ACC112 (cell line): ENCODE data around the gene C1orf198.

Experiments used
- H2AFZ ChIP-seq: fragments of 200-600 bp; sonication (generic); one replicate; pipeline ENCODE4 v1.6.0; 2017; ENCODE audit warnings: antibody characterized with exemption, low read length; ENCODE audit not compliant: unreplicated experiment
- H3K27ac ChIP-seq: fragments of 200-600 bp; sonication (generic); 2 replicates; pipeline ENCODE4 v1.5.1; 2014; ENCODE audit warnings: low read depth, mild to moderate bottlenecking, antibody characterized with exemption, low read length, moderate library complexity
- H3K27me3 ChIP-seq: fragments of 200-600 bp; sonication (generic); 2 replicates; pipeline ENCODE4 v1.6.1; 2014; ENCODE audit warnings: mild to moderate bottlenecking, antibody characterized with exemption, low read length, moderate library complexity, mixed read lengths; ENCODE audit not compliant: insufficient read depth
- H3K36me3 ChIP-seq: fragments of 200-600 bp; sonication (generic); 2 replicates; pipeline ENCODE4 v1.6.1; 2016; ENCODE audit warnings: mild to moderate bottlenecking, antibody characterized with exemption, low read length, moderate library complexity, mixed read lengths; ENCODE audit not compliant: insufficient read depth
- H3K4me1 ChIP-seq: fragments of 200-600 bp; sonication (generic); one replicate; pipeline ENCODE4 v1.6.1; 2016; ENCODE audit warnings: low read length, mixed read lengths; ENCODE audit not compliant: insufficient read depth, unreplicated experiment, control insufficient read depth
- H3K4me3 ChIP-seq: fragments of 200-600 bp; sonication (generic); 2 replicates; pipeline ENCODE4 v1.5.1; 2014; ENCODE audit warnings: mild to moderate bottlenecking, low read depth, low read length
- H3K79me2 ChIP-seq: fragments of 200-600 bp; sonication (generic); one replicate; pipeline ENCODE4 v1.6.0; 2016; ENCODE audit warnings: low read length; ENCODE audit not compliant: control insufficient read depth, unreplicated experiment, insufficient read depth

The C1orf198 gene

GRCh38 chr1:230905733-230906132 is 37.4 kb upstream of the C1orf198 start:
- Histone ChIP-seq H3K36me3 (no peaks in the 10 kb centered on the region), H3K27ac (peak overlapping the region; percentile 33), H3K79me2 (no peaks in the 10 kb centered on the region), H3K4me3 (peak overlapping the region; percentile 4; the same call in 1 of the 2 replicates), H2AFZ (peak overlapping the region; percentile 16), H3K4me1 (peaks cover 10% of the 10 kb centered on the region), H3K27me3 (no peaks in the 10 kb centered on the region)

- no peak overlapping the region for H3K4me3 ChIP-seq
- H2AFZ ChIP-seq: no peak overlapping the region
- H3K36me3 ChIP-seq: no peaks in the 10 kb centered on the region
These were observed 34.1 kb upstream of the C1orf198 start for GRCh38 chr1:230902349-230902923.

GRCh38 chr1:230901671-230902070 is 33.4 kb upstream of the C1orf198 start:
- no peak overlapping the region for H2AFZ ChIP-seq
- no peaks in the 10 kb centered on the region for H3K79me2 ChIP-seq
- no peaks in the 10 kb centered on the region for H3K27me3 ChIP-seq
- H3K36me3 ChIP-seq: no peaks in the 10 kb centered on the region
- peaks cover 15% of the 10 kb centered on the region for H3K4me1 ChIP-seq
- no peak overlapping the region for H3K27ac ChIP-seq
- no peak overlapping the region for H3K4me3 ChIP-seq

More at GRCh38 chr1:230902349-230902923, 34.1 kb upstream of the C1orf198 start:
- no peak overlapping the region for H3K27ac ChIP-seq
- H3K27me3 ChIP-seq: no peaks in the 10 kb centered on the region
- no peaks in the 10 kb centered on the region for H3K79me2 ChIP-seq
- H3K4me1 ChIP-seq: peaks cover 15% of the 10 kb centered on the region

GRCh38 chr1:230900984-230901383 is 32.7 kb upstream of the C1orf198 start:
- Histone ChIP-seq H2AFZ (no peak overlapping the region), H3K27me3 (no peaks in the 10 kb centered on the region), H3K4me1 (peaks cover 11% of the 10 kb centered on the region), H3K4me3 (no peak overlapping the region), H3K36me3 (no peaks in the 10 kb centered on the region), H3K79me2 (no peaks in the 10 kb centered on the region), H3K27ac (no peak overlapping the region)

GRCh38 chr1:230899841-230900251 is 31.5 kb upstream of the C1orf198 start:
- peaks cover 5% of the 10 kb centered on the region for H3K4me1 ChIP-seq
- no peaks in the 10 kb centered on the region for H3K79me2 ChIP-seq
- H3K4me3 ChIP-seq: no peak overlapping the region
- no peaks in the 10 kb centered on the region for H3K36me3 ChIP-seq
- H3K27ac ChIP-seq: peak overlapping the region; percentile 29
- H3K27me3 ChIP-seq: no peaks in the 10 kb centered on the region
- no peak overlapping the region for H2AFZ ChIP-seq

GRCh38 chr1:230898748-230899147 is 30.4 kb upstream of the C1orf198 start:
- Histone ChIP-seq H3K4me1 (peaks cover 5% of the 10 kb centered on the region), H3K27ac (no peak overlapping the region), H3K79me2 (no peaks in the 10 kb centered on the region), H3K27me3 (no peaks in the 10 kb centered on the region), H3K36me3 (no peaks in the 10 kb centered on the region), H2AFZ (no peak overlapping the region), H3K4me3 (no peak overlapping the region)

GRCh38 chr1:230898144-230898543 is 29.8 kb upstream of the C1orf198 start:
- no peaks in the 10 kb centered on the region for H3K27me3 ChIP-seq

GRCh38 chr1:230896779-230897178 is 28.5 kb upstream of the C1orf198 start:
- Histone ChIP-seq H3K27me3 (no peaks in the 10 kb centered on the region), H3K79me2 (no peaks in the 10 kb centered on the region), H3K36me3 (no peaks in the 10 kb centered on the region), H3K4me1 (peaks cover 5% of the 10 kb centered on the region), H2AFZ (no peak overlapping the region), H3K4me3 (no peak overlapping the region), H3K27ac (no peak overlapping the region)

More at GRCh38 chr1:230898144-230898543, 29.8 kb upstream of the C1orf198 start:
- Histone ChIP-seq H3K36me3 (no peaks in the 10 kb centered on the region), H3K4me1 (peaks cover 5% of the 10 kb centered on the region), H3K79me2 (no peaks in the 10 kb centered on the region), H3K4me3 (no peak overlapping the region), H3K27ac (no peak overlapping the region), H2AFZ (no peak overlapping the region)

- Histone ChIP-seq H2AFZ (no peak overlapping the region), H3K79me2 (no peaks in the 10 kb centered on the region), H3K4me3 (no peak overlapping the region), H3K36me3 (no peaks in the 10 kb centered on the region), H3K27me3 (no peaks in the 10 kb centered on the region), H3K27ac (no peak overlapping the region), H3K4me1 (peaks cover 5% of the 10 kb centered on the region)
These were observed 27.1 kb upstream of the C1orf198 start for GRCh38 chr1:230895452-230895851.

- no peak overlapping the region for H3K4me3 ChIP-seq
- no peak overlapping the region for H3K27ac ChIP-seq
- H3K4me1 ChIP-seq: peaks cover under 1% of the 10 kb centered on the region
- no peaks in the 10 kb centered on the region for H3K79me2 ChIP-seq
- H3K27me3 ChIP-seq: no peaks in the 10 kb centered on the region
- no peaks in the 10 kb centered on the region for H3K36me3 ChIP-seq
- H2AFZ ChIP-seq: no peak overlapping the region
These were observed 26.3 kb upstream of the C1orf198 start for GRCh38 chr1:230894664-230895063.

- Histone ChIP-seq H3K36me3 (no peaks in the 10 kb centered on the region), H3K27me3 (no peaks in the 10 kb centered on the region), H3K4me1 (no peaks in the 10 kb centered on the region), H3K27ac (no peak overlapping the region), H3K4me3 (no peak overlapping the region), H3K79me2 (no peaks in the 10 kb centered on the region), H2AFZ (no peak overlapping the region)
These were observed 25.7 kb upstream of the C1orf198 start for GRCh38 chr1:230894032-230894431.
